Gastrocnemius medialis (tissue), 4 donors: Measurements from ENCODE around the gene RTP2.

Source experiments
- POLR2A ChIP-seq, 2 donors: fragments of 450-650 bp; IDR thresholded peaks; one replicate each; pipeline ENCODE4 v1.6.1; 2017; ENCODE audit warnings: antibody characterized with exemption in 2 of 2, mild to moderate bottlenecking in 2 of 2, moderate library complexity in 2 of 2
- TF ChIP-seq, protein P1 (sequence below), 5 experiments: fragments of 450-650 bp in 3 of 5; fragments of 200-600 bp in 2 of 5; sonication (generic) in 2 of 5; IDR thresholded peaks in 4 of 5; conservative IDR thresholded peaks in 1 of 5; 1 replicate in 4 of 5; 2 replicates in 1 of 5; pipeline ENCODE4 v1.5.1; 2016 to 2019; ENCODE audit warnings: antibody characterized with exemption in 5 of 5, mild to moderate bottlenecking in 3 of 5, moderate library complexity in 3 of 5

DNA sequence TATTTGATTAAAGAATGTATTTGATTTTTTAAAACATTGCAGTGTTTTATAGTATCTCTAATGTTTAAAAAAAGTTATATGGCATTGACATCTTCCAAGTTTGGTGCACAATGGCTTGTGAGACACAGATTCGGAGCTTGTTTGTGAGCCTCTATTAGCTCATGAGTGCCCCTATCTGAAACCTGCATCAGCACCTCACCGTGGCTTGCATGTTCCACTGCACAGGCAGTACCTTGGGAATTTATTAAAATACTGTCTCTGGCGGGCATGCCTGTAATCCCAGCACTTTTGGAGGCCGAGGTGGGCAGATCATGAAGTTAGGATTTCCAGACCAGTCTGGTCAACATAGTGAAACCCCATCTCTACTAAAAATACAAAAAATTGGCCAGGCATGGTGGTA lies 6.8 kb upstream of the RTP2 start:
- TF ChIP-seq, protein P1, sequence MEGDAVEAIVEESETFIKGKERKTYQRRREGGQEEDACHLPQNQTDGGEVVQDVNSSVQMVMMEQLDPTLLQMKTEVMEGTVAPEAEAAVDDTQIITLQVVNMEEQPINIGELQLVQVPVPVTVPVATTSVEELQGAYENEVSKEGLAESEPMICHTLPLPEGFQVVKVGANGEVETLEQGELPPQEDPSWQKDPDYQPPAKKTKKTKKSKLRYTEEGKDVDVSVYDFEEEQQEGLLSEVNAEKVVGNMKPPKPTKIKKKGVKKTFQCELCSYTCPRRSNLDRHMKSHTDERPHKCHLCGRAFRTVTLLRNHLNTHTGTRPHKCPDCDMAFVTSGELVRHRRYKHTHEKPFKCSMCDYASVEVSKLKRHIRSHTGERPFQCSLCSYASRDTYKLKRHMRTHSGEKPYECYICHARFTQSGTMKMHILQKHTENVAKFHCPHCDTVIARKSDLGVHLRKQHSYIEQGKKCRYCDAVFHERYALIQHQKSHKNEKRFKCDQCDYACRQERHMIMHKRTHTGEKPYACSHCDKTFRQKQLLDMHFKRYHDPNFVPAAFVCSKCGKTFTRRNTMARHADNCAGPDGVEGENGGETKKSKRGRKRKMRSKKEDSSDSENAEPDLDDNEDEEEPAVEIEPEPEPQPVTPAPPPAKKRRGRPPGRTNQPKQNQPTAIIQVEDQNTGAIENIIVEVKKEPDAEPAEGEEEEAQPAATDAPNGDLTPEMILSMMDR (IDR thresholded peaks at IDR 0.05 in 4 of 5, conservative IDR thresholded peaks at IDR 0.05 in 1 of 5), result no peak
- TF ChIP-seq POLR2A (IDR thresholded peaks at IDR 0.05), result no peak
